ENCODE measurements around the gene CERK.

- TF ChIP-seq EZH2 (IDR thresholded peaks at IDR 0.05) (no peak), POLR2AphosphoS5 (IDR thresholded peaks at IDR 0.05; ENCODE audit: borderline replicate concordance, low read depth, low read length) (no peak)
Measured at GRCh38 chr22:46707827-46708570, 30.1 kb downstream of the CERK start.

Measured in SK-N-MC (cell line).